Endodermal cell (in vitro differentiated cells): Measurements from ENCODE around the gene CTNND2. TPM values are rescaled to one million over a fixed set of nuclear protein-coding genes. Genes with fewer than 3 reads are reported as not detected.

ENCODE experiments used
- DNase-seq: peaks from one replicate; pipeline ENCODE4 v3.0.0-alpha.2; 2017
- H3K27ac ChIP-seq: 2 replicates; pipeline ENCODE4 v1.5.1; 2013; ENCODE audit warnings: mild to moderate bottlenecking, low read depth, low read length, moderate library complexity
- H3K27me3 ChIP-seq: 2 replicates; pipeline ENCODE4 v1.6.1; 2013; ENCODE audit warnings: mild to moderate bottlenecking, low read length, moderate library complexity; ENCODE audit not compliant: insufficient read depth, control insufficient read depth, poor library complexity, severe bottlenecking
- H3K36me3 ChIP-seq: 2 replicates; pipeline ENCODE4 v1.7.0; 2013; ENCODE audit warnings: mild to moderate bottlenecking, low read length, moderate library complexity; ENCODE audit not compliant: control insufficient read depth, insufficient read depth
- H3K4me1 ChIP-seq: one replicate; pipeline ENCODE4 v1.7.0; 2013; ENCODE audit warnings: low read length; ENCODE audit not compliant: control insufficient read depth, insufficient read depth
- H3K4me3 ChIP-seq: 2 replicates; pipeline ENCODE4 v1.5.1; 2013; ENCODE audit warnings: mild to moderate bottlenecking, low read length, moderate library complexity
- H3K9ac ChIP-seq: 2 replicates; pipeline ENCODE4 v1.6.1; 2013; ENCODE audit warnings: mild to moderate bottlenecking, low read length, moderate library complexity; ENCODE audit not compliant: poor library complexity, severe bottlenecking; ENCODE audit errors: extremely low read depth
- H3K9me3 ChIP-seq: 2 replicates; pipeline ENCODE4 v1.6.1; 2013; ENCODE audit warnings: mild to moderate bottlenecking, low read length, moderate library complexity; ENCODE audit not compliant: control insufficient read depth
- H3K27ac Mint-ChIP-seq: 2 replicates; pipeline ENCODE4 v1.8.0; 2020; ENCODE audit warnings: mixed read lengths
- H3K27me3 Mint-ChIP-seq: 2 replicates; pipeline ENCODE4 v1.8.0; 2021; ENCODE audit warnings: mild to moderate bottlenecking, mixed read lengths; ENCODE audit not compliant: insufficient read depth
- H3K36me3 Mint-ChIP-seq: 2 replicates; pipeline ENCODE4 v1.8.0; 2020; ENCODE audit warnings: low read depth, mixed read lengths
- H3K4me1 Mint-ChIP-seq: 2 replicates; pipeline ENCODE4 v1.8.0; 2020; ENCODE audit warnings: mixed read lengths
- H3K4me3 Mint-ChIP-seq: 2 replicates; pipeline ENCODE4 v1.8.0; 2020; ENCODE audit warnings: mild to moderate bottlenecking, moderate library complexity, mixed read lengths
- H3K9me3 Mint-ChIP-seq: 2 replicates; pipeline ENCODE4 v1.8.0; 2020; ENCODE audit warnings: mild to moderate bottlenecking, mixed read lengths
- CTCF ChIP-seq: fragments of 200-600 bp; sonication (generic); conservative IDR thresholded peaks from 2 replicates; pipeline ENCODE4 v1.5.0; 2021; ENCODE audit warnings: antibody characterized with exemption, mild to moderate bottlenecking
- WGBS, 2 experiments: methylation state at CpG; one replicate each; pipeline versions ENCODE4 v1.1.5 to v1.1.7; 2013; ENCODE audit warnings: missing lambda C conversion rate in 2 of 2, mixed read lengths in 1 of 2; ENCODE audit not compliant: insufficient coverage in 1 of 2, insufficient read length in 1 of 2; 5-methylcytosine and 5-hydroxymethylcytosine counted together
- total RNA-seq, 2 donors: library from RNA; stranded (reverse); fragmentation: NEBNext Ultra II Directional in 1 of 2; extraction: Animal tissue kit (Norgen Biotek cat#: 25700) in 1 of 2; gene quantifications; 2 replicates in 1 of 2; 3 replicates in 1 of 2; pipeline ENCODE4 v1.2.1, GENCODE V29; 2021

CTNND2 gene
- total RNA-seq, 2 donors from 2014 or later: 6.5 to 10.3 TPM

- 80 to 100% methylated on average over 1 to 3 of the region's 3 CpGs for WGBS, 2 experiments
- H3K4me1 Mint-ChIP-seq: no peaks in the 10 kb centered on the region
- TF ChIP-seq CTCF: no peak
- H3K36me3 Mint-ChIP-seq: no peaks in the 10 kb centered on the region
- Histone ChIP-seq H3K4me1 (no peaks in the 10 kb centered on the region), H3K27ac (no peak overlapping the region), H3K27me3 (no peaks in the 10 kb centered on the region), H3K36me3 (no peaks in the 10 kb centered on the region), H3K9ac (no peak overlapping the region), H3K9me3 (no peaks in the 10 kb centered on the region), H3K4me3 (no peak overlapping the region)
- DNase-seq: no peak
- H3K27me3 Mint-ChIP-seq: no peaks in the 10 kb centered on the region
- H3K4me3 Mint-ChIP-seq: no peak overlapping the region
- H3K9me3 Mint-ChIP-seq: no peaks in the 10 kb centered on the region
- no peak overlapping the region for H3K27ac Mint-ChIP-seq
Measured at GRCh38 chr5:11335881-11336760, 568.1 kb downstream of the CTNND2 start.

GRCh38 chr5:11334404-11334803 is 569.8 kb downstream of the CTNND2 start:
- no peak for TF ChIP-seq CTCF
- H3K27me3 ChIP-seq: no peaks in the 10 kb centered on the region
- no peak overlapping the region for H3K27ac ChIP-seq
- no peak for DNase-seq
- H3K4me1 Mint-ChIP-seq: no peaks in the 10 kb centered on the region
- no peak overlapping the region for H3K4me3 Mint-ChIP-seq
- H3K9me3 Mint-ChIP-seq: no peaks in the 10 kb centered on the region
- no peaks in the 10 kb centered on the region for H3K4me1 ChIP-seq
- no peaks in the 10 kb centered on the region for H3K9me3 ChIP-seq
- no peaks in the 10 kb centered on the region for H3K27me3 Mint-ChIP-seq
- no peaks in the 10 kb centered on the region for H3K36me3 ChIP-seq
- no peak overlapping the region for H3K9ac ChIP-seq
- no peak overlapping the region for H3K4me3 ChIP-seq
- no peak overlapping the region for H3K27ac Mint-ChIP-seq
- 83 to 100% methylated on average over 3 of the region's 3 CpGs for WGBS, 2 experiments
- H3K36me3 Mint-ChIP-seq: no peaks in the 10 kb centered on the region

- TF ChIP-seq CTCF: no peak
- Mint-ChIP-seq H3K4me3 (no peak overlapping the region), H3K4me1 (no peaks in the 10 kb centered on the region), H3K27ac (no peak overlapping the region), H3K36me3 (no peaks in the 10 kb centered on the region), H3K9me3 (no peaks in the 10 kb centered on the region), H3K27me3 (no peaks in the 10 kb centered on the region)
- Histone ChIP-seq H3K4me3 (no peak overlapping the region), H3K9me3 (no peaks in the 10 kb centered on the region), H3K27ac (no peak overlapping the region), H3K27me3 (no peaks in the 10 kb centered on the region), H3K9ac (no peak overlapping the region), H3K4me1 (no peaks in the 10 kb centered on the region), H3K36me3 (no peaks in the 10 kb centered on the region)
- 92 to 95% methylated on average over 3 to 5 of the region's 5 CpGs for WGBS, 2 experiments
- DNase-seq: no peak
Measured at GRCh38 chr5:11329679-11330078, 574.6 kb downstream of the CTNND2 start.
